Calu3 (cell line): Measurements from ENCODE around the gene POLA1. TPM values are rescaled to one million over a fixed set of nuclear protein-coding genes. Genes with fewer than 3 reads are reported as not detected.

ENCODE experiments used
- BruUV-seq: library from RNA; stranded (reverse); fragments of 400-500 nt; replicated peaks from 2 replicates; lab custom pipeline; 2021; lab: Mats Ljungman, UMichigan
- CTCF ChIA-PET: fragments of 300-600 bp; sonication (Branson Sonifier 250); formaldehyde crosslinking; loops from one replicate; lab custom pipeline; 2022; ENCODE audit warnings: antibody characterized with exemption; lab: Charles Lee
- DNase-seq: peaks from one replicate; pipeline ENCODE4 v3.0.0; 2022
- H3K27ac Mint-ChIP-seq: one replicate; pipeline ENCODE4 v1.8.0; 2022; ENCODE audit warnings: mixed read lengths; ENCODE audit not compliant: unreplicated experiment
- H3K27me3 Mint-ChIP-seq: one replicate; pipeline ENCODE4 v1.8.0; 2022; ENCODE audit warnings: mixed read lengths; ENCODE audit not compliant: unreplicated experiment
- H3K36me3 Mint-ChIP-seq: one replicate; pipeline ENCODE4 v1.8.0; 2022; ENCODE audit warnings: mild to moderate bottlenecking, moderate library complexity, mixed read lengths; ENCODE audit not compliant: insufficient read depth, unreplicated experiment
- H3K4me1 Mint-ChIP-seq: one replicate; pipeline ENCODE4 v1.8.0; 2022; ENCODE audit warnings: mild to moderate bottlenecking, low read depth, mixed read lengths; ENCODE audit not compliant: unreplicated experiment
- H3K4me3 Mint-ChIP-seq: one replicate; pipeline ENCODE4 v1.8.0; 2022; ENCODE audit warnings: mild to moderate bottlenecking, low read depth, moderate library complexity, mixed read lengths; ENCODE audit not compliant: unreplicated experiment
- H3K9me3 Mint-ChIP-seq: one replicate; pipeline ENCODE4 v1.8.0; 2022; ENCODE audit warnings: low read depth, mixed read lengths; ENCODE audit not compliant: unreplicated experiment
- intact Hi-C: fragments of 100-400 bp; cut with micrococcal nuclease; formaldehyde crosslinking; loops from one replicate; pipeline ENCODE4 v1.10.0; 2022; ENCODE audit not compliant: unreplicated experiment
- total RNA-seq: library from RNA; stranded (reverse); gene quantifications from 2 replicates; pipeline ENCODE4 v1.2.3, GENCODE V29; 2022
- TF ChIP-seq, protein P1 (sequence below): fragments of 200-600 bp; IDR thresholded peaks from one replicate; pipeline ENCODE4 v1.8.0; 2022; ENCODE audit warnings: antibody characterized with exemption; ENCODE audit not compliant: unreplicated experiment

POLA1 gene
- total RNA-seq, 1 experiment from 2014 or later = 25.2 TPM

DNA sequence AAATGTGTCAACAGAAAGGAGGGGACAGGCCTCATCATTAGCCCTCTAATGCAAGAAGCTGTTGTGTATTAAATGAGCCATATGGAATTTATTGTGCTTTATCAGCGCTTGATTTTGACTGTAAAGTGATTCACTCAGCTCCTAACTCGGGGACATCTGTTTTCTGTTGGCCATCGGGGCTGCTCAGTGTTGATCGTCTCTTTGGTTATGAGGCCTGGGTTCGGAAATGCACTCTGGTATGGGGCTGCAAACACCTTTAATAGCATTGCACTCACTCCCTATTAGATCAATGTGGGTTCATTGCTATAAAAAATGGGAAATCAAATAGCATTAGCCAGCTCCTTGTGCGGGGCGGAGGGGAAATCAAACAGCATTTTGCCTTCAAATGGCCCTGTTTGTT is 315.7 kb downstream of the POLA1 start:
- Mint-ChIP-seq H3K27ac (no peak overlapping the region), H3K36me3 (peaks cover 18% of the 10 kb centered on the region), H3K4me1 (peaks cover 11% of the 10 kb centered on the region), H3K9me3 (no peaks in the 10 kb centered on the region), H3K27me3 (peaks cover 66% of the 10 kb centered on the region), H3K4me3 (no peak overlapping the region)
- CTCF ChIA-PET = no interaction called here
- no peak for DNase-seq
- TF ChIP-seq, protein P1, sequence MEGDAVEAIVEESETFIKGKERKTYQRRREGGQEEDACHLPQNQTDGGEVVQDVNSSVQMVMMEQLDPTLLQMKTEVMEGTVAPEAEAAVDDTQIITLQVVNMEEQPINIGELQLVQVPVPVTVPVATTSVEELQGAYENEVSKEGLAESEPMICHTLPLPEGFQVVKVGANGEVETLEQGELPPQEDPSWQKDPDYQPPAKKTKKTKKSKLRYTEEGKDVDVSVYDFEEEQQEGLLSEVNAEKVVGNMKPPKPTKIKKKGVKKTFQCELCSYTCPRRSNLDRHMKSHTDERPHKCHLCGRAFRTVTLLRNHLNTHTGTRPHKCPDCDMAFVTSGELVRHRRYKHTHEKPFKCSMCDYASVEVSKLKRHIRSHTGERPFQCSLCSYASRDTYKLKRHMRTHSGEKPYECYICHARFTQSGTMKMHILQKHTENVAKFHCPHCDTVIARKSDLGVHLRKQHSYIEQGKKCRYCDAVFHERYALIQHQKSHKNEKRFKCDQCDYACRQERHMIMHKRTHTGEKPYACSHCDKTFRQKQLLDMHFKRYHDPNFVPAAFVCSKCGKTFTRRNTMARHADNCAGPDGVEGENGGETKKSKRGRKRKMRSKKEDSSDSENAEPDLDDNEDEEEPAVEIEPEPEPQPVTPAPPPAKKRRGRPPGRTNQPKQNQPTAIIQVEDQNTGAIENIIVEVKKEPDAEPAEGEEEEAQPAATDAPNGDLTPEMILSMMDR = no peak
- BruUV-seq = no TSS peak
- intact Hi-C loops = no loop called here

DNA sequence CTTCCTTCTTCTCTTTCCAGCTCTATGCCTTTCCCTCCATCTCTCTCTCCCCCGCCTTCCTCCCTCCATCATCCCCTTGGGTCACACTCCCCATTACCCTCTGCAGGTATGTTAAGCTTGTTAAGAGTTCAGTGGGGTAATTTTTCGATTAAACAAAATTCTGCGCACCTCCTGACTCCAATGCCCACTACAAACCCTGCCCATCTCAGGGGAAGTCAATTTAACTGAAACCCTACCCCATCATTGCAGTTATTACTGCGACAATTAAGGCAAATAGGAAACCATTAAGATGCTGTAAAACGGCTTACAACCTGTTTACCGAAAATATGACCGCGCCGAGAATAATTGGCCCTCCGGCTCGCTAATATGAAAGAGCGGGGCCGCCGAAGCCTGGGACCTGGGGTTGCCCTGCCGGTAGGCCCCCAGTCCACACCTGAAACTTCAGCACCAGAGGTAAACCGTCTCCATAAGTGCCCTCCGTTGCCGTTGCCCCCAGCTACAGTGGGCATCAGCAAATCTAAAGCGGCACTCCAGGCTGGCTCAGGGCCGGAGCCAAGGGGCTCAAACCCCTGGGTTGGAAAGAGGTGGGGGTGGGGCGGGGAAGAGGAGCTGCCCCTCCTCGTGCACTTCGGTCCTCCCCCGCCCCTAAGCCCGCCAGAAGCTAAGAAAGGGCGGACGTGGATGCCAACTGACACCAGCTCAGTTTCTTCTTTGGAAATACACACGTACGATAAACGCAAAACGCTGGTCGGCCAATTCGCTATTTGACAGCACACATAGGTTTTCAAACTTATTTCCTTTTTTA is 317.3 kb downstream of the POLA1 start:
- peaks cover 9% of the 10 kb centered on the region for H3K4me1 Mint-ChIP-seq
- H3K27ac Mint-ChIP-seq = no peak overlapping the region
- H3K27me3 Mint-ChIP-seq = peaks cover 61% of the 10 kb centered on the region
- CTCF ChIA-PET = interaction anchor here (0.6 kb wide), 1 partner anchor 127 kb away, joined by 3 read pairs; no protein-coding TSS in a partner anchor
- no TSS peak for BruUV-seq
- H3K9me3 Mint-ChIP-seq = no peaks in the 10 kb centered on the region
- no peak overlapping the region for H3K4me3 Mint-ChIP-seq
- TF ChIP-seq, protein P1 = no peak
- H3K36me3 Mint-ChIP-seq = peaks cover 11% of the 10 kb centered on the region
- intact Hi-C loops = no loop called here
- DNase-seq = no peak

DNA sequence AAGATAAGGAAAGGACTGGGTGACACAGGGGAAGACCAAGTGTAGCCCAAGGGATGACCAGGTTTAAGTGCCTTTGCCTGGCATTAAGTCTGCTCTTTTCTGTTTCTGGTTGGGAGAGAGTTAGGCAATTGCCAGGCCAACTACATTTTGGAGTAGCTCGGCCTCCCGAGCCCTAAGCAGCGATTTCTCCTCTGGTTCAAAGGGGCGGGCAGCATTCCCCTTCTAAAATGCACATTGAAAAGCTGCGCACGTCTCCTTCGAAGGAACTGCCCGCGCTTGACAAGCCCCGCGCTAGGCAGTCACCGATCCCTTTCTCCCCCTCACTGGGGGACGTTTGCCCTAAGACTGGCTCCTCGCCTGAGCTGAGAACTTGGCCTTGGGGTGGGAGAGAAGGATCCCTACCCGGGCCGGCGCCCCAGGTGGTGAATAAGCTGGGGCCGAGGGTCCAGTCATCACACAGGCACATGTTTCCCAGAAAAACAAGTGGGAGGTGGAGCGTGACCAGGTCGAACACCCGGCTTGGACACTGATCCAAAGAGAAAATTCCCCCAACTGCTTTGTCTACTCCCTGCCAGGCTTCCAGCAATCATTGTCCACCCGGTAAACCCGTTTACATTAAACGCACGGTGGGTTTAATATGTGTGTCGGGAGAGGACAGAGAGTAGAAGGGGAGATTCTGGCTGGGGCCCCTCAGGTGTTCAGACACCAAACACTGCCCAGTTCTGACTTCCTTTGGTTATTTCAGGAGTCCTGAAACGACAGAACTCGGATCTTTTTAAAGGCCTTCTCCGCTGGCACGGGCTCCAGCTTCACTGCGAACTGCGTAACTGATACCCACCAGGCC is 318.1 kb downstream of the POLA1 start:
- no TSS peak for BruUV-seq
- H3K27me3 Mint-ChIP-seq = peaks cover 61% of the 10 kb centered on the region
- H3K4me3 Mint-ChIP-seq = no peak overlapping the region
- TF ChIP-seq, protein P1 = no peak
- H3K27ac Mint-ChIP-seq = no peak overlapping the region
- DNase-seq = no peak
- CTCF ChIA-PET = no interaction called here
- H3K9me3 Mint-ChIP-seq = no peaks in the 10 kb centered on the region
- intact Hi-C loops = no loop called here
- peaks cover 9% of the 10 kb centered on the region for H3K4me1 Mint-ChIP-seq
- H3K36me3 Mint-ChIP-seq = peaks cover 9% of the 10 kb centered on the region

DNA sequence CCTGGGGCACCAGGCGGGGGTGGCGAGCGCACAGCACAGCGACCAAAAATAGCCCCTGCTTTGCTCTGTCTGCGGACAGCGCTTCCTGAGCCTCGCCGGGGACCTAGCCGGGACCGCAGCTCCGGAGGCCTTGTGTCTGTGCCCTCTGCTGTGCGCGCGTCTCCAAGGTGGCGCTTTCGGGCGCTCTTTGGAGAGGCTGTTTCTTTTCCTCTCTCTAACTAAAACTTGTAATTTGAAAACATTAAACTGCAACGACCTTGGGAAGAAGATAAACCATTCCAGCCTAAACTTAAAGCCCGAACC is 318.7 kb downstream of the POLA1 start:
- intact Hi-C loops = no loop called here
- CTCF ChIA-PET = no interaction called here
- peaks cover 61% of the 10 kb centered on the region for H3K27me3 Mint-ChIP-seq

More for the DNA sequence above, 318.7 kb downstream of the POLA1 start:
- Mint-ChIP-seq H3K9me3 (no peaks in the 10 kb centered on the region), H3K4me1 (peaks cover 12% of the 10 kb centered on the region), H3K4me3 (no peak overlapping the region), H3K36me3 (peaks cover 9% of the 10 kb centered on the region), H3K27ac (no peak overlapping the region)
- TF ChIP-seq, protein P1 = no peak
- DNase-seq = no peak
- no TSS peak for BruUV-seq
